Femur (tissue), 1 donor: ENCODE measurements around the gene PIAS2.
"Not testable (repeated sequence)": the region's sequence is repeated elsewhere in the genome, so short reads cannot be mapped to it uniquely, and the experiment has no call there.

Experiments used
- DNase-seq: peaks from one replicate; pipeline ENCODE4 v3.0.0-alpha.2; 2017

Gene PIAS2, protein sequence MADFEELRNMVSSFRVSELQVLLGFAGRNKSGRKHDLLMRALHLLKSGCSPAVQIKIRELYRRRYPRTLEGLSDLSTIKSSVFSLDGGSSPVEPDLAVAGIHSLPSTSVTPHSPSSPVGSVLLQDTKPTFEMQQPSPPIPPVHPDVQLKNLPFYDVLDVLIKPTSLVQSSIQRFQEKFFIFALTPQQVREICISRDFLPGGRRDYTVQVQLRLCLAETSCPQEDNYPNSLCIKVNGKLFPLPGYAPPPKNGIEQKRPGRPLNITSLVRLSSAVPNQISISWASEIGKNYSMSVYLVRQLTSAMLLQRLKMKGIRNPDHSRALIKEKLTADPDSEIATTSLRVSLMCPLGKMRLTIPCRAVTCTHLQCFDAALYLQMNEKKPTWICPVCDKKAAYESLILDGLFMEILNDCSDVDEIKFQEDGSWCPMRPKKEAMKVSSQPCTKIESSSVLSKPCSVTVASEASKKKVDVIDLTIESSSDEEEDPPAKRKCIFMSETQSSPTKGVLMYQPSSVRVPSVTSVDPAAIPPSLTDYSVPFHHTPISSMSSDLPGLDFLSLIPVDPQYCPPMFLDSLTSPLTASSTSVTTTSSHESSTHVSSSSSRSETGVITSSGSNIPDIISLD

GRCh38 chr18:46917108-46917802 is at the start of gene PIAS2, which contains the start of gene KATNAL2:
Gene PIAS2, minus strand, starts transcription at chr18:46917507. Its CDS starts 162 bp downstream, at chr18:46917345.
Gene KATNAL2, plus strand, starts transcription at chr18:46917602. Its CDS starts 29,271 bp downstream, at chr18:46946873.
- DNase-seq = peak; percentile 86

GRCh38 chr18:46966266-46966665 is 49.0 kb upstream of the PIAS2 start:
- not testable (repeated sequence) for DNase-seq

GRCh38 chr18:46964579-46965293 is 47.4 kb upstream of the PIAS2 start:
- DNase-seq = not testable (repeated sequence)

- not testable (repeated sequence) for DNase-seq
These were observed 46.6 kb upstream of the PIAS2 start for GRCh38 chr18:46963656-46964578.

GRCh38 chr18:46958209-46958608 is 40.9 kb upstream of the PIAS2 start:
- no peak for DNase-seq

DNA sequence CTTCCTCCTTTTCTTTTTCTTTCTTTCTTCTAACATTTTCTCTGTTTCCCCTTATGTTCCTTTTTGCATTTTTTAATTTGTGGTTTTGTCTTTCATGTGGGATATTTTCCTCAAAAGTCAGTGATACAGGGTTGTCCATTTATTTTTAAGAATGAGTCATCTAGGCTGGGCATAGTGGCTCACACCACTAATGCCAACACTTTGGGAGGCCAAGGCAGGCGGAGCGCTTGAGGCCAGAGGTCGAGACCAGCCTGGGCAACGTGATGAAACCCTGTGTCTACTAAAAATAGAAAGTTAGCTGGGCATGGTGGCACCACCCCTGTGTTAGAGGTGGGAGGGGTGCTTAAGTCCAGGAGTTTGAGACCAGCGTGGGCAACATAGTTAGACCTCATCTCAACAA is 35.9 kb upstream of the PIAS2 start:
- no peak for DNase-seq

DNA sequence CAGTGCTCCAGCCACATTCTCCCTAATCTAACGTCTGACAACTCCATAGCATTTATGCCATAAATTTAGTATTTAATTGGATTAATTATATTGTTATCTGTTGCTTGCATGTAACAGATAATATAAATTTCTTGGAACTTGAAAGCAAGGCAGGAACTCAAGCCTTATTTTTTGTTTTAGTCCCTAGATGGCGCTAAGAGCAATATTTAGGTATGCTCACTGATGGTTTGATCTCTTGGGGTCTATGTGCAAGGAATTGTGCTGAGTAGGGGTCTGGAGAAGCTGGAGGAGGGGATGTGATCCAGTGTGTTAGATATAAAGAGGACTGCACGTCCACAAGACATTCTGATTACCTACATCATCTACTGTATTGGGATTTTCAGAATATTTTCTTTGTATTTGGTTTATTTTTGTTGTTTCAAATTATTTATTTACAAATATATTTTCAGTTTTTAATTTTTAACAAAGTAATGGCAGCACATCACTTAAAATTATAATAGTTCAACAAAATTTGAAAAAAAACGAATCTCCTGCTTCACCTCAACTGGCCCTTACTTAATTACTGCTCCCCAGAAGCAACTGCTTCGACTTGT is 32.9 kb upstream of the PIAS2 start:
- no peak for DNase-seq

DNA sequence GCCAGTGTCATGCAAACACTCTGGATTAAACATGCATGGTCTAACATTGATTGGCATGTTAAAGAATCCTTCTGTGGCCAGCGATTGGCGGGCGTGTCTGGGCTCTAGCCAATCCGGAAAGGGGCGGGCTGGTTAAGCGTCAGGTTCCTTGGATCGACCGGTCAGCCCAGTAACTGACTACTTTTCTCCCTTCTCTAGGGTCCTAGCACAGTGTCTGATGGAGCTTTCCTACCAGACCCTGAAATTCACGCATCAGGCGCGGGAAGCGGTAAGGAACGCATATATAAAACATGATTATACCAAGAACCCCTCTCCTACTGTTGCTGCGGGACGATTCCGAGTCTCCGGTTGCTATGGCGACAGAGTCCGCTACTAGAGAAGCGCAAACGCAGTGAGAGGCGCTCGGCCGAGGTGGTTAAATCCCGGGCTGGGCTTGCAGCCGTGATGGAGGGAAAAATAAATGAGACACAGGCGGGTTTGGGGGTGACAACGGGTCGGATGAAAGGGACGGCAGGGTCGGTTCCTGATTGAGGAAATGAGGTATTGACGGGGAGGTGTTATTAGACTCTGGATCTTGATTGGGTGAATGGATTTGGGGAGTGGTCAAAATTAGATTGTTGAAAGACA is 29.5 kb upstream of the PIAS2 start:
- peak; percentile 92 for DNase-seq

DNA sequence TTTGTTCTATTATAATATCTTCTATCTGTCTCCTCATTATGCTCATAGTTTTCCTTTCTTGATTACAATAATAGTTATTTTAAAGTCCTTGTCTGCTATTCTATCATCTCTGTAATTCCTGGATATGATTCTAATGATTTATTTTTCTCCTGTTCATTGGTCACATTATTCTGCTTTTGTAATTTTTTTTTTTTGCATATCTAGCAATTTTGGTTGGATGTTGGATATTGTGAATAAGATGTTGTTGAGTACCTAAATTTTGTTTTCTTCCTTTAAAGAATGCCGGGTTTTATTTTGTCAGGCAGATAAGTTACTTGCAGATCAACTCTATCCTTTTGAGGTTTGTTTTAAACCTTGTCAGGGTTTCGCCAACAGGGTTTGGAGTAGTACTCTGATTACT is 25.3 kb upstream of the PIAS2 start:
- DNase-seq = no peak

GRCh38 chr18:46939998-46940571 is 22.8 kb upstream of the PIAS2 start:
- DNase-seq = no peak

DNA sequence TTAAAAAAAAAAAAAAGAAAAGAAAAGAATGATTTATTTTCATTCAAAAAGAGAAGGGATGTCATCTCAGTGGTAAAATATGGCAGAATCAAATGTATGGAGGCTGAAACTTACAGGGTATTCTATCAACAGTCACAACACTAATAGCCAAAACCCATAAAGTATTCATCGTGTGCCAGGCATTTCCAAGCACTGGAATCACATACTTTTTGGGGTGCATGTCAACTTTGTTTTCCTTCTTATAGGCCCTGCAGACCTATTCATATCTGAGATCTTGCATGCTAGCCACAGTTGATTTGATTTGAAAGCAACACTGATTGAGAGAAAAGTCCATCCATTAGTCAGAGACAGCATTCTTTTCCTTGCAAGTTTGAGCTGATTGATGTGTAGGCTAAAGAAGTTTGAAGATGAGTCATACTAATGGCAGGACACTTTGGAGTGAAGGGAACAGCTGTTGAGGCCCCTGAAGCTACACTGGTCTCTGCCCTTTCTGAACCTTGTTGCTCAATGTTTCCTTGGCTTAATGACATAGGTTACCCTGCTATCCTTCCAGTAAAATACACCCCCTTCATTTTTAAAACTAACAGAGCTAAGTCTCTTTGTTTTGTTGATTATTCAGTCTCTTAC is 22.1 kb upstream of the PIAS2 start:
- DNase-seq = no peak

GRCh38 chr18:46920653-46921052 is 3.3 kb upstream of the PIAS2 start:
- DNase-seq = no peak

- no peak for DNase-seq
These were observed 2.8 kb upstream of the PIAS2 start for GRCh38 chr18:46920067-46920466.

GRCh38 chr18:46917803-46918600 is 695 bp upstream of the PIAS2 start:
- DNase-seq = peak; percentile 59

DNA sequence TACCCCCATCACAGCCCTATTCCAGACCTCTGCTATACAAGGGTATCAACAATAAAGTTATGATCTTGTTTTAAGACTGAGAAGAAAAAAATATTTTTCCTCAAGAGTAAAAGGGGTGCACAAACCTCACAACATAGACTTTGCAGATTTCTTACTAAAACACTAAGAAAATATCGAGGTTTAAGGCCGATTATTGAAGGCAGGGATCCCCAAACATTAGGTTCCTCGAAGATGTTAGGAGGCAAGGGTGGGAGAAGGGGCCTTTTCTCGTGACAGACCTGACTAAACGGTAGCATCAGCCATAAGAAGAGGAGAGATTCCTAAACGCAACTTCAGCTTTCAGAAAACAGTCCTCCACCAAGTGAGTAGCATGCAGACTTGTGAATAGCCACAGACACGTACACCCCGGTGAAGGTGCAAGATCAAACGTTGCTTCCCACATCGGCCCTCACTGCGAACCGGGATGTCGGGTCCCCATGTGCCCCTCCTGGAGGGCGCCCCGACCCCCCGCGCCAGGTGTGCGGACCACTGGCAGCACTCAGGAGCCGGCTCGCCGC is 678 bp downstream of the PIAS2 start:
- peak; percentile 52 for DNase-seq

GRCh38 chr18:46915800-46916550 is 1.3 kb downstream of the PIAS2 start:
- no peak for DNase-seq

- no peak for DNase-seq
These were observed 6.5 kb downstream of the PIAS2 start for GRCh38 chr18:46910856-46911255.

GRCh38 chr18:46909497-46909896 is 7.8 kb downstream of the PIAS2 start:
- DNase-seq = no peak
